ENCODE data around the gene CEACAM20. TPM values are rescaled to one million over a fixed set of nuclear protein-coding genes. Genes with fewer than 3 reads are reported as not detected.

Gene CEACAM20
- total and polyA plus RNA-seq, 10 of the 15 experiments (the other 5 are each of a cell fraction or from before 2014, with no cell fraction given) = not detected

DNA sequence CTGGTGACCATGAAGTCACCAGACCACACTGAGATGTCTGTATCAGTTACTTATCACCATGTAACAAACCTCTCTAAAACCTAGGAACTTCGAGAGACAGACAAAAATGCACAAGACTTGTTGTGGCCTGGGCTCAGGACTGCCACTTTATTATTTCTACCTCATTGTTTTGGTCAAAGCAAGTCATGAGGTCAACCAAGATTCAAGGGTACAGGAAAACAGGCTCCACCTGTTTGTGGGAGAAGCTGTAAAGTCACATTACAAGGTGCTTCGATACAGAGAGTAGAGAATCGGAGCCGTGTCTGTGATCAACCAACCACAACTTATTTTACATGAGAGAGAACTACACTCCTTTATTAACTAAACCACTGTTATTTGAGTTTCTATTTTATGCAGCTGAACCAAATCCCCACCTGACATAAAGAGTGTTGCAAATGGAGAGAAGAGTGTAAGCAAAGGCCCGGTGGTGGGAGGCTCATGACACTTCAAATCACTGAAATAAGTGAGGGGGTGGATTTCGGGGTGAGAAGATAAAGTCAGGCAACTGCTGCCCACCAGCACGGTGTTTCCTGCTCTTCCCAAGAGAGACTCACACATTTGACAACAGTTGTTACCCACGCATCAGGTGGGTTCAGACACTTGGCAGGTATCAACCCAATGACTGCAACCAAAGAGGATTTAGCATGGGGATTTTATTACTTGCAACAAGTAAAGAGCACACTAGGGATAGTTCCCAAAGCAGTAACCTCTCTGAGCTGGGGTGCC, 44.9 kb upstream of the CEACAM20 start (continued):
- TF ChIP-seq, protein P1, sequence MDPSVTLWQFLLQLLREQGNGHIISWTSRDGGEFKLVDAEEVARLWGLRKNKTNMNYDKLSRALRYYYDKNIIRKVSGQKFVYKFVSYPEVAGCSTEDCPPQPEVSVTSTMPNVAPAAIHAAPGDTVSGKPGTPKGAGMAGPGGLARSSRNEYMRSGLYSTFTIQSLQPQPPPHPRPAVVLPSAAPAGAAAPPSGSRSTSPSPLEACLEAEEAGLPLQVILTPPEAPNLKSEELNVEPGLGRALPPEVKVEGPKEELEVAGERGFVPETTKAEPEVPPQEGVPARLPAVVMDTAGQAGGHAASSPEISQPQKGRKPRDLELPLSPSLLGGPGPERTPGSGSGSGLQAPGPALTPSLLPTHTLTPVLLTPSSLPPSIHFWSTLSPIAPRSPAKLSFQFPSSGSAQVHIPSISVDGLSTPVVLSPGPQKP (IDR thresholded peaks at IDR 0.05; ENCODE audit: low read depth, low read length) = no peak
- TF ChIP-seq TBL1XR1 (IDR thresholded peaks at IDR 0.05; ENCODE audit: low read depth, low read length) (no peak), MLLT1 (IDR thresholded peaks at IDR 0.05) (no peak)

DNA sequence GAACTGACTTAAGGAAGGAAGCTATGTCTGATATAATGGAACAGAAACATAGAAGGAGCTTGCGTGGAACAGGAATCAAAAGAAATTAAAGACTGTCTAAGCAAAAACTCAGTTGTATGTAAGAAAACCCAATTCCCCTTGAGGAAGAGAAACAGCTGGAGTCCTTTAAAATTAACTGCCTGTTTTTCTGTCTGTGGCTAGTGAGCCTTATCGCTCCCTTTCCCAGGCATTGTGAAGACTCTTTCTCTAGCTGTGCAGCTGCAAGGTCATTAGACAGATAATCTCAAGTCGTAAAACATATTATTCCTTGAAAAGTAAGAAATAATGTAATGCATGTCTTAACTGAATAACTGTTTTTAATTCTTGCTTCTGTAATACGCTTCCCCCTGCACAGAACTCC, 44.2 kb upstream of the CEACAM20 start:
- Histone ChIP-seq H3K27me3 (replicated peaks in 1 of 2; ENCODE audit: control insufficient read depth in 2 of 2, insufficient read depth in 2 of 2, low read length in 1 of 2) (no peaks in the 10 kb centered on the region; a peak in 1 of 4 replicates), H2AFZ (ENCODE audit: control insufficient read depth, low read depth, low read length) (no peak overlapping the region), H3K79me2 (ENCODE audit: control insufficient read depth, insufficient read depth, low read length) (no peaks in the 10 kb centered on the region), H3K4me1 (ENCODE audit: control insufficient read depth, insufficient read depth, low read length) (no peaks in the 10 kb centered on the region), H3K4me3 (no peak overlapping the region), H3K4me2 (ENCODE audit: control insufficient read depth, insufficient read depth) (no peak overlapping the region), H3K36me3 (ENCODE audit: control insufficient read depth in 2 of 2, insufficient read depth in 2 of 2, low read length in 1 of 2) (no peaks in the 10 kb centered on the region), H3K9me3 (replicated peaks; ENCODE audit: control insufficient read depth, insufficient read depth, low read length) (no peaks in the 10 kb centered on the region), H4K20me1 (ENCODE audit: control insufficient read depth, insufficient read depth) (no peaks in the 10 kb centered on the region), H3K9ac (ENCODE audit: control insufficient read depth, insufficient read depth, low read length) (no peak overlapping the region), H3K27ac (ENCODE audit: control insufficient read depth, insufficient read depth) (no peak overlapping the region)
- ChIA-PET POLR2A (interaction anchor here (0.5 to 0.7 kb wide), 2 partner anchors 118 to 335 kb away, joined by 3 to 5 read pairs; no protein-coding TSS in a partner anchor), CTCF (interaction anchor here (0.6 to 1.5 kb wide), 4 partner anchors 8 to 86 kb away, joined by 3 to 6 read pairs (median 4); no protein-coding TSS in a partner anchor), SMC1A (ENCODE audit: uncharacterized antibody, unreplicated experiment) (interaction anchor here (0.6 to 1.8 kb wide), 3 partner anchors 83 to 299 kb away, joined by 3 to 5 read pairs (median 3); no protein-coding TSS in a partner anchor), RAD21 (ENCODE audit: unreplicated experiment) (no interaction called here)
- FAIRE-seq (no peak), ATAC-seq (no peak), DNase-seq (ENCODE audit: low read depth, low spot score) (no peak)
- 36% methylated on average over 4 of the region's 4 CpGs for WGBS (ENCODE audit: insufficient coverage, insufficient replicate concordance, low lambda C conversion rate, missing lambda C conversion rate)
- intact Hi-C loops (cut with micrococcal nuclease; ENCODE audit: unreplicated experiment) (loop anchor here (5.0 kb wide), 1 partner anchor 84 kb away; no protein-coding TSS in a partner anchor), in situ Hi-C loops (cut with MboI) (loop anchor here (5.0 kb wide), 1 partner anchor 84 kb away; no protein-coding TSS in a partner anchor)
- BruUV-seq (replicated peaks) = no TSS peak
- TF ChIP-seq HDGF (IDR thresholded peaks at IDR 0.05) (no peak), ZNF592 (IDR thresholded peaks at IDR 0.05) (no peak), TCF7 (IDR thresholded peaks at IDR 0.05; ENCODE audit: borderline replicate concordance) (no peak), NFYB (IDR thresholded peaks at IDR 0.05; ENCODE audit: insufficient read depth, low read depth, low read length) (no peak), MYB (IDR thresholded peaks at IDR 0.05; ENCODE audit: borderline replicate concordance, low read depth, low read length) (no peak), TCF12 (IDR thresholded peaks at IDR 0.05; ENCODE audit: low read depth, low read length) (no peak), KDM1A (IDR thresholded peaks at IDR 0.05; ENCODE audit: borderline replicate concordance) (no peak), CTCF (IDR thresholded peaks at IDR 0.05 in 2 of 3, conservative IDR thresholded peaks at IDR 0.05 in 1 of 3; ENCODE audit: control insufficient read depth in 2 of 3, extremely low read depth in 1 of 3, insufficient read depth in 1 of 3, low read depth in 3 of 3, low read length in 3 of 3) (no peak)

All from GM12878 (cell line).